SK-N-SH treated with all-trans-retinoic acid at 6 μM for 48 hours (cell line): ENCODE data around the gene ADRB1.

Source experiments
- ATAC-seq: fragments of 200-7000 bp; cut with Tn5 transposase; 3 replicates; pipeline ENCODE4 v1.9.1; 2020; ENCODE audit warnings: mild to moderate bottlenecking, moderate library complexity
- ARNTL ChIP-seq: fragments of 450-650 bp; formaldehyde crosslinking; IDR thresholded peaks from 2 replicates; pipeline ENCODE4 v1.5.0; 2020; ENCODE audit warnings: low read depth, mild to moderate bottlenecking, moderate library complexity, borderline replicate concordance
- BACH2 ChIP-seq: fragments of 250-450 bp; sonication (Bioruptor Pico); IDR thresholded peaks from 2 replicates; pipeline ENCODE4 v1.9.0; 2021; ENCODE audit warnings: mild to moderate bottlenecking, borderline replicate concordance
- CREB5 ChIP-seq: fragments of 250-450 bp; sonication (Bioruptor Pico); IDR thresholded peaks from 2 replicates; pipeline ENCODE4 v1.5.1; 2020; ENCODE audit warnings: low read depth, mild to moderate bottlenecking, moderate library complexity
- CSRNP3 ChIP-seq: fragments of 250-450 bp; sonication (Bioruptor Pico); IDR thresholded peaks from 2 replicates; pipeline ENCODE4 v1.5.1; 2021; ENCODE audit warnings: mild to moderate bottlenecking, moderate library complexity
- ESRRG ChIP-seq: fragments of 250-450 bp; sonication (Bioruptor Pico); IDR thresholded peaks from 2 replicates; pipeline ENCODE4 v1.6.1; 2021; ENCODE audit warnings: mild to moderate bottlenecking
- GLIS3 ChIP-seq: fragments of 250-450 bp; sonication (Bioruptor Pico); IDR thresholded peaks from 2 replicates; pipeline ENCODE4 v1.5.0; 2020; ENCODE audit warnings: mild to moderate bottlenecking, moderate library complexity
- ISL1 ChIP-seq: fragments of 250-450 bp; sonication (Bioruptor Pico); IDR thresholded peaks from 2 replicates; pipeline ENCODE4 v2.1.2; 2022; ENCODE audit warnings: mild to moderate bottlenecking, moderate library complexity
- OSR1 ChIP-seq: fragments of 250-450 bp; sonication (Bioruptor Pico); IDR thresholded peaks from 2 replicates; pipeline ENCODE4 v1.8.0; 2022; ENCODE audit warnings: moderate library complexity, mild to moderate bottlenecking, inconsistent platforms
- POU6F1 ChIP-seq: fragments of 250-450 bp; sonication (Bioruptor Pico); IDR thresholded peaks from 2 replicates; pipeline ENCODE4 v1.8.0; 2021; ENCODE audit warnings: low read depth, mild to moderate bottlenecking, moderate library complexity, borderline replicate concordance
- RARB ChIP-seq: fragments of 250-450 bp; sonication (Bioruptor Pico); IDR thresholded peaks from 2 replicates; pipeline ENCODE4 v1.8.0; 2021; ENCODE audit warnings: mild to moderate bottlenecking, moderate library complexity
- SNAI2 ChIP-seq: fragments of 250-450 bp; sonication (Bioruptor Pico); IDR thresholded peaks from 2 replicates; pipeline ENCODE4 v1.5.0; 2020; ENCODE audit warnings: mild to moderate bottlenecking, moderate library complexity
- TCF4 ChIP-seq: fragments of 250-450 bp; sonication (Bioruptor Pico); IDR thresholded peaks from 2 replicates; pipeline ENCODE4 v1.8.0; 2021; ENCODE audit warnings: mild to moderate bottlenecking, moderate library complexity, borderline replicate concordance
- TOX ChIP-seq: fragments of 250-450 bp; sonication (Bioruptor Pico); IDR thresholded peaks from 2 replicates; pipeline ENCODE4 v1.8.0; 2021; ENCODE audit warnings: mild to moderate bottlenecking, moderate library complexity, borderline replicate concordance
- TSHZ2 ChIP-seq: fragments of 250-450 bp; sonication (Bioruptor Pico); IDR thresholded peaks from 2 replicates; pipeline ENCODE4 v1.5.0; 2020; ENCODE audit warnings: mild to moderate bottlenecking, moderate library complexity
- ZC3H10 ChIP-seq: fragments of 250-450 bp; sonication (Bioruptor Pico); IDR thresholded peaks from 2 replicates; pipeline ENCODE4 v1.5.1; 2021; ENCODE audit warnings: mild to moderate bottlenecking, moderate library complexity
- ZFP3 ChIP-seq: fragments of 250-450 bp; sonication (Bioruptor Pico); IDR thresholded peaks from 2 replicates; pipeline ENCODE4 v1.5.0; 2020; ENCODE audit warnings: mild to moderate bottlenecking, moderate library complexity
- ZFP30 ChIP-seq: fragments of 450-650 bp; formaldehyde crosslinking; IDR thresholded peaks from 2 replicates; pipeline ENCODE4 v1.5.0; 2022; ENCODE audit warnings: mild to moderate bottlenecking, moderate library complexity
- ZNF565 ChIP-seq: fragments of 450-650 bp; formaldehyde crosslinking; conservative IDR thresholded peaks from 2 replicates; pipeline ENCODE4 v1.5.0; 2020; ENCODE audit warnings: low read depth, mild to moderate bottlenecking, moderate library complexity
- ZNF70 ChIP-seq: fragments of 450-650 bp; formaldehyde crosslinking; IDR thresholded peaks from 2 replicates; pipeline ENCODE4 v1.5.0; 2020; ENCODE audit warnings: mild to moderate bottlenecking, moderate library complexity
- ZNF8 ChIP-seq: fragments of 450-650 bp; formaldehyde crosslinking; IDR thresholded peaks from 2 replicates; pipeline ENCODE4 v1.5.0; 2020; ENCODE audit warnings: mild to moderate bottlenecking, moderate library complexity

ADRB1 gene

GRCh38 chr10:114048472-114048871 lies 4.8 kb downstream of the ADRB1 start:
- ATAC-seq = no peak
- TF ChIP-seq ZC3H10 (CRISPR knock-in tag) (no peak), ESRRG (CRISPR knock-in tag) (no peak), BACH2 (CRISPR knock-in tag) (no peak), ARNTL (CRISPR knock-in tag) (no peak), ZNF565 (CRISPR knock-in tag) (no peak), CSRNP3 (CRISPR knock-in tag) (no peak), CREB5 (CRISPR knock-in tag) (no peak), TSHZ2 (no peak), RARB (no peak), ZNF8 (CRISPR knock-in tag) (no peak), GLIS3 (CRISPR knock-in tag) (no peak), ISL1 (CRISPR knock-in tag) (no peak), ZNF70 (CRISPR knock-in tag) (no peak)

- no peak for ATAC-seq
- TF ChIP-seq ARNTL (CRISPR knock-in tag) (no peak), BACH2 (CRISPR knock-in tag) (no peak), ZNF8 (CRISPR knock-in tag) (no peak), TCF4 (CRISPR knock-in tag) (no peak), SNAI2 (CRISPR knock-in tag) (no peak)
- TF ChIP-seq, all 23 proteins: peak for 0
These were observed 8.0 kb downstream of the ADRB1 start for GRCh38 chr10:114051714-114052113.

- ATAC-seq = no peak
- no peak for TF ChIP-seq OSR1 (CRISPR knock-in tag)
- TF ChIP-seq ZFP30 (CRISPR knock-in tag) = no peak
These were observed 8.6 kb downstream of the ADRB1 start for GRCh38 chr10:114052255-114052654.

- no peak for TF ChIP-seq ESRRG (CRISPR knock-in tag)
- TF ChIP-seq RARB = no peak
- TF ChIP-seq TCF4 (CRISPR knock-in tag) = 0 out of 2 replicates have a peak, but pooled peaks have one; percentile 21
- no peak for TF ChIP-seq CREB5 (CRISPR knock-in tag)
These were observed 10.3 kb downstream of the ADRB1 start for GRCh38 chr10:114053946-114054345.

GRCh38 chr10:114057855-114058254 lies 14.2 kb downstream of the ADRB1 start:
- TF ChIP-seq ZNF70 (CRISPR knock-in tag) (no peak), ZNF8 (CRISPR knock-in tag) (no peak), TOX (CRISPR knock-in tag) (no peak), RARB (no peak), ZFP3 (CRISPR knock-in tag) (no peak), ARNTL (CRISPR knock-in tag) (no peak), ZFP30 (CRISPR knock-in tag) (no peak), TCF4 (CRISPR knock-in tag) (no peak), ISL1 (CRISPR knock-in tag) (no peak), CREB5 (CRISPR knock-in tag) (no peak), POU6F1 (no peak), TSHZ2 (no peak), GLIS3 (CRISPR knock-in tag) (no peak), SNAI2 (CRISPR knock-in tag) (no peak), BACH2 (CRISPR knock-in tag) (no peak)
- ATAC-seq = no peak

More at GRCh38 chr10:114053946-114054345, 10.3 kb downstream of the ADRB1 start:
- no peak for ATAC-seq
